GM23338 (cell line): Measurements from ENCODE around the gene C1orf116. TPM values are rescaled to one million over a fixed set of nuclear protein-coding genes. Genes with fewer than 3 reads are reported as not detected.

ENCODE experiments used
- ATAC-seq: fragments of 200-7000 bp; cut with Tn5 transposase; 3 replicates; pipeline ENCODE4 v1.9.1; 2020
- DNase-seq: peaks from one replicate; pipeline ENCODE4 v3.0.0-alpha.2; 2015; ENCODE audit warnings: low spot score
- H2AFZ ChIP-seq: fragments of 200-600 bp; sonication (generic); 2 replicates; pipeline ENCODE4 v1.8.0; 2016; ENCODE audit warnings: antibody characterized with exemption, mild to moderate bottlenecking, moderate library complexity
- H3F3A ChIP-seq: fragments of 200-600 bp; sonication (generic); replicated peaks from 2 replicates; pipeline ENCODE4 v1.8.0; 2017; ENCODE audit warnings: antibody characterized with exemption, mixed run types, low read depth
- H3K27ac ChIP-seq: fragments of 200-600 bp; sonication (generic); 2 replicates; pipeline ENCODE4 v1.6.1; 2016; ENCODE audit warnings: low read depth
- H3K27me3 ChIP-seq: fragments of 200-600 bp; sonication (generic); 2 replicates; pipeline ENCODE4 v1.8.0; 2016; ENCODE audit warnings: mild to moderate bottlenecking, mixed run types, moderate library complexity; ENCODE audit not compliant: insufficient read depth
- H3K36me3 ChIP-seq: fragments of 200-600 bp; sonication (generic); 2 replicates; pipeline ENCODE4 v1.8.0; 2016; ENCODE audit warnings: mild to moderate bottlenecking; ENCODE audit not compliant: insufficient read depth
- H3K4me1 ChIP-seq: fragments of 200-600 bp; sonication (generic); 2 replicates; pipeline ENCODE4 v1.8.0; 2016; ENCODE audit warnings: mild to moderate bottlenecking, moderate library complexity; ENCODE audit not compliant: insufficient read depth
- H3K4me2 ChIP-seq: fragments of 200-600 bp; sonication (generic); 2 replicates; pipeline ENCODE4 v1.7.1; 2017; ENCODE audit warnings: mixed run types
- H3K4me3 ChIP-seq: fragments of 200-600 bp; sonication (generic); 2 replicates; pipeline ENCODE4 v1.6.1; 2016; ENCODE audit warnings: mixed run types
- H3K79me2 ChIP-seq: fragments of 200-600 bp; sonication (generic); replicated peaks from 2 replicates; pipeline ENCODE4 v1.8.0; 2017; ENCODE audit warnings: mild to moderate bottlenecking; ENCODE audit not compliant: insufficient read depth
- H3K9me2 ChIP-seq: fragments of 200-600 bp; sonication (generic); 2 replicates; pipeline ENCODE4 v1.8.0; 2017; ENCODE audit not compliant: insufficient read depth
- H4K20me1 ChIP-seq: fragments of 200-600 bp; sonication (generic); replicated peaks from 2 replicates; pipeline ENCODE4 v1.8.0; 2017; ENCODE audit warnings: mild to moderate bottlenecking; ENCODE audit not compliant: insufficient read depth
- H3K27ac Mint-ChIP-seq: 2 replicates; pipeline ENCODE4 v1.8.0; 2020; ENCODE audit warnings: inconsistent platforms, mild to moderate bottlenecking, moderate library complexity, mixed read lengths
- H3K27me3 Mint-ChIP-seq: 3 replicates; pipeline ENCODE4 v1.8.0; 2022; ENCODE audit warnings: low read depth, mild to moderate bottlenecking, moderate library complexity, mixed read lengths, inconsistent platforms; ENCODE audit not compliant: insufficient read depth, poor library complexity
- H3K36me3 Mint-ChIP-seq: 3 replicates; pipeline ENCODE4 v1.8.0; 2021; ENCODE audit warnings: low read depth, mild to moderate bottlenecking, inconsistent platforms, moderate library complexity, mixed read lengths
- H3K4me1 Mint-ChIP-seq: 3 replicates; pipeline ENCODE4 v1.8.0; 2020; ENCODE audit warnings: mild to moderate bottlenecking, inconsistent platforms, mixed read lengths
- H3K4me3 Mint-ChIP-seq: 3 replicates; pipeline ENCODE4 v1.8.0; 2021; ENCODE audit warnings: moderate library complexity, mild to moderate bottlenecking, inconsistent platforms, mixed read lengths
- H3K9me3 Mint-ChIP-seq: 3 replicates; pipeline ENCODE4 v1.8.0; 2020; ENCODE audit warnings: moderate library complexity, mild to moderate bottlenecking, inconsistent platforms, mixed read lengths
- CREB1 ChIP-seq: fragments of 250-450 bp; sonication (Bioruptor Pico); IDR thresholded peaks from 2 replicates; pipeline ENCODE4 v1.5.0; 2020; ENCODE audit warnings: low read depth, mild to moderate bottlenecking, moderate library complexity
- CTCF ChIP-seq, 2 experiments: fragments of 200-600 bp in 1 of 2; sonication (generic) in 1 of 2; conservative IDR thresholded peaks; 2 replicates each; pipeline versions ENCODE4 v1.5.1 to v1.6.1; 2016 to 2017; ENCODE audit warnings: antibody characterized with exemption in 2 of 2, low read depth in 2 of 2, mild to moderate bottlenecking in 2 of 2, moderate library complexity in 1 of 2
- EZH2 ChIP-seq: fragments of 200-600 bp; sonication (generic); IDR thresholded peaks from one replicate; pipeline ENCODE4 v1.8.0; 2017; ENCODE audit warnings: antibody characterized with exemption, mild to moderate bottlenecking, low read depth; ENCODE audit not compliant: unreplicated experiment
- EZH2phosphoT487 ChIP-seq: fragments of 200-600 bp; sonication (generic); IDR thresholded peaks from one replicate; pipeline ENCODE4 v1.8.1; 2018; ENCODE audit warnings: antibody characterized with exemption; ENCODE audit not compliant: unreplicated experiment
- JUNB ChIP-seq: IDR thresholded peaks from one replicate; pipeline ENCODE4 v1.6.1; 2016; ENCODE audit warnings: antibody characterized with exemption; ENCODE audit not compliant: unreplicated experiment
- POLR2AphosphoS5 ChIP-seq: IDR thresholded peaks from 2 replicates; pipeline ENCODE4 v1.6.1; 2016; ENCODE audit warnings: antibody characterized with exemption, low read depth
- STAT1 ChIP-seq: IDR thresholded peaks from one replicate; pipeline ENCODE4 v1.6.1; 2016; ENCODE audit warnings: antibody characterized with exemption; ENCODE audit not compliant: unreplicated experiment
- ZNF331 ChIP-seq: fragments of 250-450 bp; sonication (Bioruptor Pico); IDR thresholded peaks from 2 replicates; pipeline ENCODE4 v1.5.0; 2020; ENCODE audit warnings: low read depth, mild to moderate bottlenecking, moderate library complexity
- polyA plus RNA-seq: library from polyadenylated mRNA; unstranded; fragments of >200 nt; fragmentation: Nextera tagmentation; extraction: Ambion mirVana; gene quantifications from 2 replicates; pipeline ENCODE4 v1.2.1, GENCODE V29; 2016
- total RNA-seq: library from RNA; depleted of rRNA; stranded (reverse); fragments of >200 nt; shearing (Covaris generic); gene quantifications from 2 replicates; pipeline ENCODE4 v1.2.3, GENCODE V29; 2014
- TF ChIP-seq, protein P1 (sequence below): fragments of 250-450 bp; sonication (Bioruptor Pico); IDR thresholded peaks from 2 replicates; pipeline ENCODE4 v1.5.0; 2020; ENCODE audit warnings: mild to moderate bottlenecking, moderate library complexity
- TF ChIP-seq, protein P2 (sequence below): IDR thresholded peaks from 2 replicates; pipeline ENCODE4 v1.6.1; 2016; ENCODE audit warnings: antibody characterized with exemption
- TF ChIP-seq, protein P3 (sequence below): IDR thresholded peaks from one replicate; pipeline ENCODE4 v1.6.1; 2018; ENCODE audit warnings: antibody characterized with exemption; ENCODE audit not compliant: unreplicated experiment

The C1orf116 gene
- total and polyA plus RNA-seq, 2 experiments from 2014 or later: 2.3 to 5.3 TPM

DNA sequence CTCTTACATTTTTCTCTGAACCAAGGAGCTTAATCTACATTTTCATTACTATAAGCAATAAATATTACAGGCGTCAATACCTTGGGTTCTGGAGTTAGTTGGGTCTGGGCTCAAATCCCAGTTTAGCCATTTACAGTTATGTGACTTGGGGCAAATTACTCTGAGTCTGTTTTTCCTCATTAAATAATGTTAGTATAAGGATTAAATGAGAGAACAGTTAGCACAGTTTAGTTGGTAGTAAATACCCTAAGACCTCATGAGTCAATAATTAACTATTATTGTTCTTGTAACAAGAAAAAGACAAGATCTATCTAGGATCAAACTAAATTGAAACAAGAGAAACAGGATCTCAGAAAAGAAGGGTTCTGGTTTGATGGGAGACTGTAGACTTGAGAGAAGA, 4.6 kb downstream of the C1orf116 start (continued):
- TF ChIP-seq, protein P1, sequence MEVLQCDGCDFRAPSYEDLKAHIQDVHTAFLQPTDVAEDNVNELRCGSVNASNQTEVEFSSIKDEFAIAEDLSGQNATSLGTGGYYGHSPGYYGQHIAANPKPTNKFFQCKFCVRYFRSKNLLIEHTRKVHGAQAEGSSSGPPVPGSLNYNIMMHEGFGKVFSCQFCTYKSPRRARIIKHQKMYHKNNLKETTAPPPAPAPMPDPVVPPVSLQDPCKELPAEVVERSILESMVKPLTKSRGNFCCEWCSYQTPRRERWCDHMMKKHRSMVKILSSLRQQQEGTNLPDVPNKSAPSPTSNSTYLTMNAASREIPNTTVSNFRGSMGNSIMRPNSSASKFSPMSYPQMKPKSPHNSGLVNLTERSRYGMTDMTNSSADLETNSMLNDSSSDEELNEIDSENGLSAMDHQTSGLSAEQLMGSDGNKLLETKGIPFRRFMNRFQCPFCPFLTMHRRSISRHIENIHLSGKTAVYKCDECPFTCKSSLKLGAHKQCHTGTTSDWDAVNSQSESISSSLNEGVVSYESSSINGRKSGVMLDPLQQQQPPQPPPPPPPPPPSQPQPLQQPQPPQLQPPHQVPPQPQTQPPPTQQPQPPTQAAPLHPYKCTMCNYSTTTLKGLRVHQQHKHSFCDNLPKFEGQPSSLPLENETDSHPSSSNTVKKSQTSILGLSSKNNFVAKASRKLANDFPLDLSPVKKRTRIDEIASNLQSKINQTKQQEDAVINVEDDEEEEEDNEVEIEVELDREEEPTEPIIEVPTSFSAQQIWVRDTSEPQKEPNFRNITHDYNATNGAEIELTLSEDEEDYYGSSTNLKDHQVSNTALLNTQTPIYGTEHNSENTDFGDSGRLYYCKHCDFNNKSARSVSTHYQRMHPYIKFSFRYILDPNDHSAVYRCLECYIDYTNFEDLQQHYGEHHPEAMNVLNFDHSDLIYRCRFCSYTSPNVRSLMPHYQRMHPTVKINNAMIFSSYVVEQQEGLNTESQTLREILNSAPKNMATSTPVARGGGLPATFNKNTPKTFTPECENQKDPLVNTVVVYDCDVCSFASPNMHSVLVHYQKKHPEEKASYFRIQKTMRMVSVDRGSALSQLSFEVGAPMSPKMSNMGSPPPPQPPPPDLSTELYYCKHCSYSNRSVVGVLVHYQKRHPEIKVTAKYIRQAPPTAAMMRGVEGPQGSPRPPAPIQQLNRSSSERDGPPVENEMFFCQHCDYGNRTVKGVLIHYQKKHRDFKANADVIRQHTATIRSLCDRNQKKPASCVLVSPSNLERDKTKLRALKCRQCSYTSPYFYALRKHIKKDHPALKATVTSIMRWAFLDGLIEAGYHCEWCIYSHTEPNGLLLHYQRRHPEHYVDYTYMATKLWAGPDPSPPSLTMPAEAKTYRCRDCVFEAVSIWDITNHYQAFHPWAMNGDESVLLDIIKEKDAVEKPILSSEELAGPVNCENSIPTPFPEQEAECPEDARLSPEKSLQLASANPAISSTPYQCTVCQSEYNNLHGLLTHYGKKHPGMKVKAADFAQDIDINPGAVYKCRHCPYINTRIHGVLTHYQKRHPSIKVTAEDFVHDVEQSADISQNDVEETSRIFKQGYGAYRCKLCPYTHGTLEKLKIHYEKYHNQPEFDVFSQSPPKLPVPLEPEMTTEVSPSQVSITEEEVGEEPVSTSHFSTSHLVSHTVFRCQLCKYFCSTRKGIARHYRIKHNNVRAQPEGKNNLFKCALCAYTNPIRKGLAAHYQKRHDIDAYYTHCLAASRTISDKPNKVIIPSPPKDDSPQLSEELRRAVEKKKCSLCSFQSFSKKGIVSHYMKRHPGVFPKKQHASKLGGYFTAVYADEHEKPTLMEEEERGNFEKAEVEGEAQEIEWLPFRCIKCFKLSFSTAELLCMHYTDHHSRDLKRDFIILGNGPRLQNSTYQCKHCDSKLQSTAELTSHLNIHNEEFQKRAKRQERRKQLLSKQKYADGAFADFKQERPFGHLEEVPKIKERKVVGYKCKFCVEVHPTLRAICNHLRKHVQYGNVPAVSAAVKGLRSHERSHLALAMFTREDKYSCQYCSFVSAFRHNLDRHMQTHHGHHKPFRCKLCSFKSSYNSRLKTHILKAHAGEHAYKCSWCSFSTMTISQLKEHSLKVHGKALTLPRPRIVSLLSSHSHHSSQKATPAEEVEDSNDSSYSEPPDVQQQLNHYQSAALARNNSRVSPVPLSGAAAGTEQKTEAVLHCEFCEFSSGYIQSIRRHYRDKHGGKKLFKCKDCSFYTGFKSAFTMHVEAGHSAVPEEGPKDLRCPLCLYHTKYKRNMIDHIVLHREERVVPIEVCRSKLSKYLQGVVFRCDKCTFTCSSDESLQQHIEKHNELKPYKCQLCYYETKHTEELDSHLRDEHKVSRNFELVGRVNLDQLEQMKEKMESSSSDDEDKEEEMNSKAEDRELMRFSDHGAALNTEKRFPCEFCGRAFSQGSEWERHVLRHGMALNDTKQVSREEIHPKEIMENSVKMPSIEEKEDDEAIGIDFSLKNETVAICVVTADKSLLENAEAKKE: no peak
- no peak for TF ChIP-seq EZH2
- TF ChIP-seq, protein P2, sequence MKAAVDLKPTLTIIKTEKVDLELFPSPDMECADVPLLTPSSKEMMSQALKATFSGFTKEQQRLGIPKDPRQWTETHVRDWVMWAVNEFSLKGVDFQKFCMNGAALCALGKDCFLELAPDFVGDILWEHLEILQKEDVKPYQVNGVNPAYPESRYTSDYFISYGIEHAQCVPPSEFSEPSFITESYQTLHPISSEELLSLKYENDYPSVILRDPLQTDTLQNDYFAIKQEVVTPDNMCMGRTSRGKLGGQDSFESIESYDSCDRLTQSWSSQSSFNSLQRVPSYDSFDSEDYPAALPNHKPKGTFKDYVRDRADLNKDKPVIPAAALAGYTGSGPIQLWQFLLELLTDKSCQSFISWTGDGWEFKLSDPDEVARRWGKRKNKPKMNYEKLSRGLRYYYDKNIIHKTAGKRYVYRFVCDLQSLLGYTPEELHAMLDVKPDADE: no peak

DNA sequence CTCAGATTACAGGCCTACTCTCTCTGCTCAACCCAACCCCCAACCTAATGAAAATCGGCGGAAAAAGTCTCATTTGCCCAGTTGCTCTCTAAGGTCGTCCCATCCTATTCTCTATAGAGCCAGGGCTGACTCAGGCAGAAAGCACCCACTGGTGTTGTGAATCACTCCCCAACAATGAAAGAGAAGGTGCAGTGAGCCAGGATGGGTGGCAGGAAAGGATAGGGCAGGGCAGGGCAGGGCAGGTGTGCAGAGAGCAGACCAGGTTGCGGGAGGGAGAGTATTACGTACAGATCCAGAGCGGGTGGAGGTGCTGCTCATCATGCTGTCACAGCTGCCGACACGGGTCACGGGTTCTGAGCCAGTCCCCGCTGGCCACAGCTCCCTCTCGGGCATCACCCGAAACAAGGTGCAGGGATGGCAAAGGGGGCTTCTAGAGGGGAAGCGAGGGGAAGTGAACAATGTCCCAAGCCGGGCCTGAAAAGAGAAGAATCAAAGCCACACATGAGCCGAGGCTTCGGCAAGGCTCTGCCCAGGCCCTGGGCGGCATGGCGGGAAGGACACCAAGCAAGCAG, 5.3 kb downstream of the C1orf116 start:
- no peaks in the 10 kb centered on the region for H4K20me1 ChIP-seq
- H2AFZ ChIP-seq: no peak overlapping the region
- Mint-ChIP-seq H3K9me3 (no peaks in the 10 kb centered on the region), H3K27ac (no peak overlapping the region), H3K27me3 (peaks cover 3% of the 10 kb centered on the region), H3K4me3 (no peak overlapping the region), H3K36me3 (no peaks in the 10 kb centered on the region; the same call in 2 of the 3 replicates), H3K4me1 (peaks cover 56% of the 10 kb centered on the region)
- no peaks in the 10 kb centered on the region for H3K36me3 ChIP-seq
- H3F3A ChIP-seq: 0 out of 2 replicates have a peak, but pooled peaks cover 3% of the 10 kb centered on the region
- H3K4me2 ChIP-seq: no peak overlapping the region
- no peak overlapping the region for H3K4me3 ChIP-seq
- no peaks in the 10 kb centered on the region for H3K79me2 ChIP-seq
- H3K27me3 ChIP-seq: no peaks in the 10 kb centered on the region
- ATAC-seq: no peak
- H3K9me2 ChIP-seq: peaks cover 10% of the 10 kb centered on the region; the same call in 1 of the 2 replicates
- H3K4me1 ChIP-seq: peaks cover 35% of the 10 kb centered on the region
- DNase-seq: no peak
- no peak overlapping the region for H3K27ac ChIP-seq
- TF ChIP-seq POLR2AphosphoS5: no peak
- TF ChIP-seq, protein P2: no peak
- TF ChIP-seq JUNB: no peak
- no peak for TF ChIP-seq EZH2phosphoT487
- no peak for TF ChIP-seq CTCF (conservative IDR thresholded peaks at IDR 0.05; ENCODE audit: low read depth in 2 of 2)
- TF ChIP-seq CREB1 (CRISPR knock-in tag): no peak
- no peak for TF ChIP-seq STAT1
- no peak for TF ChIP-seq ZNF331 (CRISPR knock-in tag)
- TF ChIP-seq, protein P3, sequence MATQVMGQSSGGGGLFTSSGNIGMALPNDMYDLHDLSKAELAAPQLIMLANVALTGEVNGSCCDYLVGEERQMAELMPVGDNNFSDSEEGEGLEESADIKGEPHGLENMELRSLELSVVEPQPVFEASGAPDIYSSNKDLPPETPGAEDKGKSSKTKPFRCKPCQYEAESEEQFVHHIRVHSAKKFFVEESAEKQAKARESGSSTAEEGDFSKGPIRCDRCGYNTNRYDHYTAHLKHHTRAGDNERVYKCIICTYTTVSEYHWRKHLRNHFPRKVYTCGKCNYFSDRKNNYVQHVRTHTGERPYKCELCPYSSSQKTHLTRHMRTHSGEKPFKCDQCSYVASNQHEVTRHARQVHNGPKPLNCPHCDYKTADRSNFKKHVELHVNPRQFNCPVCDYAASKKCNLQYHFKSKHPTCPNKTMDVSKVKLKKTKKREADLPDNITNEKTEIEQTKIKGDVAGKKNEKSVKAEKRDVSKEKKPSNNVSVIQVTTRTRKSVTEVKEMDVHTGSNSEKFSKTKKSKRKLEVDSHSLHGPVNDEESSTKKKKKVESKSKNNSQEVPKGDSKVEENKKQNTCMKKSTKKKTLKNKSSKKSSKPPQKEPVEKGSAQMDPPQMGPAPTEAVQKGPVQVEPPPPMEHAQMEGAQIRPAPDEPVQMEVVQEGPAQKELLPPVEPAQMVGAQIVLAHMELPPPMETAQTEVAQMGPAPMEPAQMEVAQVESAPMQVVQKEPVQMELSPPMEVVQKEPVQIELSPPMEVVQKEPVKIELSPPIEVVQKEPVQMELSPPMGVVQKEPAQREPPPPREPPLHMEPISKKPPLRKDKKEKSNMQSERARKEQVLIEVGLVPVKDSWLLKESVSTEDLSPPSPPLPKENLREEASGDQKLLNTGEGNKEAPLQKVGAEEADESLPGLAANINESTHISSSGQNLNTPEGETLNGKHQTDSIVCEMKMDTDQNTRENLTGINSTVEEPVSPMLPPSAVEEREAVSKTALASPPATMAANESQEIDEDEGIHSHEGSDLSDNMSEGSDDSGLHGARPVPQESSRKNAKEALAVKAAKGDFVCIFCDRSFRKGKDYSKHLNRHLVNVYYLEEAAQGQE: no peak
